Effector CD4-positive, alpha-beta T cell (primary cell): Measurements from ENCODE around the gene SMOC2.

Experiments
- DNase-seq: peaks from one replicate; pipeline ENCODE4 v3.0.0-alpha.2; 2020

The SMOC2 gene

DNA sequence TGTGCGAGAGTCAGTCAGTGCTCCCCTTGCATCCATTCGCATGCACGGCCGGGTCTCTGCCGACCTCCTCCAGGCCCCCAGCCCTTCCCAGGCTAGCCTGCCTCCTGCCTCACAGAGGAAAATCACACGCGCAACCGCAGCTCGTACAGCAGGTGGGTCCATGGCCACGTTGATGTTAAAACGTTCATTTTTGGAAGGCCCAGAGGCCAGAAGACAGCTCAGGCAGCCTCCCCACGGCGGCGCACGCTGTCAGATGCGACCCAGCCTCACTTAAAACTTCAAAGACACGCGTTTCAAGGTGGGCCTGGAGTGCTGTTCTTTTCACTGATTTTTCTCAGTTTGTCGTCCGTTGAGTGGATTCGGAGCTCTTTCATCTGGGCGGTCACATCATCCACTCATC lies 276.5 kb downstream of the SMOC2 start:
- DNase-seq = no peak
